GM11168 (cell line): ENCODE results near the gene ANAPC4.

ENCODE experiments used
- in situ Hi-C: fragments of 300-500 bp; cut with MboI; formaldehyde crosslinking; loops from one replicate; pipeline ENCODE4 v1.12.0; 2022; ENCODE audit warnings: low sequenced_read_pairs; ENCODE audit not compliant: unreplicated experiment

Gene ANAPC4

DNA sequence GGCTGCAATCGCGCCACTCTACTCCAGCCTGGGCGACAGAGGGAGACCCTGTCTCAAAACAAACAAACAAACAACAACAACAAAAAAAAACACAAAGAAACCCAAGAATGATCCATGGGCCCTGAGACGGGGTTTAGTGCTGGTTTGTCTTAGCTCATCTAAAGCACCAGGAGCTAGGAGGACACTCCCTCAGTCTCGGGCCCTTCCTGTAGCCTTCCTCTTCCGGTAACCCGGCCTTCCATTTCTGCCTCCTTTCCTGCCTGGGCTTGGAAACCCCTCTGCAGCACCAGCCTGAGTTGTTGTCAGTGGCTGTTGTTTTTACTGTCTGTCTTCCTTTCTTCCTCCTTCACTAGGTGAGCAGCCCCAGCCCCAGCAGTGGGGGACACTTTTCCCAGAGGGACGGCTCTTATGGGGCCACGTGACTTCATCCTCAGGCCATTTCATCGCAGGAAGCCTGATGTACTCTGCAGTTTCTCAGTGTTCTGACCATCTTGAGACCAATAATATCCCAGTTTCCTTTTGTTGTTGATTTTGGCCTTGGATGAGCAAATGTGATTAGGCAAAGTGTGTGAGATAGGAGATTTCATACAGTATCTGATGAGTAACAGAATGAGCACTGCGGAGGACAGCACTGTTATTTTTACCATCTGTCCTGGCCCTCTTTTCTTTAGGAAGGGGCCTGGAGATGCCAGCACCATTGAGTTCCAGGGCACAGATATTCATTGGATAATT lies 90.1 kb downstream of the ANAPC4 start:
- in situ Hi-C loops = no loop called here

- in situ Hi-C loops = no loop called here
Measured at GRCh38 chr4:25467843-25468242, 90.8 kb downstream of the ANAPC4 start.
